ENCODE results near the gene ATP6AP2. TPM values are rescaled to one million over a fixed set of nuclear protein-coding genes. Genes with fewer than 3 reads are reported as not detected.
"Not testable (repeated sequence)": the region's sequence is repeated elsewhere in the genome, so short reads cannot be mapped to it uniquely, and the experiment has no call there.

The ATP6AP2 gene
- total and polyA plus RNA-seq, 8 donors = 118 to 145 (median 129) TPM

- TF ChIP-seq, protein P1, sequence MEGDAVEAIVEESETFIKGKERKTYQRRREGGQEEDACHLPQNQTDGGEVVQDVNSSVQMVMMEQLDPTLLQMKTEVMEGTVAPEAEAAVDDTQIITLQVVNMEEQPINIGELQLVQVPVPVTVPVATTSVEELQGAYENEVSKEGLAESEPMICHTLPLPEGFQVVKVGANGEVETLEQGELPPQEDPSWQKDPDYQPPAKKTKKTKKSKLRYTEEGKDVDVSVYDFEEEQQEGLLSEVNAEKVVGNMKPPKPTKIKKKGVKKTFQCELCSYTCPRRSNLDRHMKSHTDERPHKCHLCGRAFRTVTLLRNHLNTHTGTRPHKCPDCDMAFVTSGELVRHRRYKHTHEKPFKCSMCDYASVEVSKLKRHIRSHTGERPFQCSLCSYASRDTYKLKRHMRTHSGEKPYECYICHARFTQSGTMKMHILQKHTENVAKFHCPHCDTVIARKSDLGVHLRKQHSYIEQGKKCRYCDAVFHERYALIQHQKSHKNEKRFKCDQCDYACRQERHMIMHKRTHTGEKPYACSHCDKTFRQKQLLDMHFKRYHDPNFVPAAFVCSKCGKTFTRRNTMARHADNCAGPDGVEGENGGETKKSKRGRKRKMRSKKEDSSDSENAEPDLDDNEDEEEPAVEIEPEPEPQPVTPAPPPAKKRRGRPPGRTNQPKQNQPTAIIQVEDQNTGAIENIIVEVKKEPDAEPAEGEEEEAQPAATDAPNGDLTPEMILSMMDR (IDR thresholded peaks at IDR 0.05) = peak in 1 of 2 donors; percentile 37
- H3K27ac ChIP-seq = no peak overlapping the region
- intact Hi-C loops (cut with DNase I) = no loop called here
- no peaks in the 10 kb centered on the region for H3K36me3 ChIP-seq
- H3K4me3 ChIP-seq = no peak overlapping the region
- ATAC-seq (no peak), DNase-seq (no peak)
- no peaks in the 10 kb centered on the region for H3K9me3 ChIP-seq
- H3K4me1 ChIP-seq = peaks cover 0 to 4% of the 10 kb centered on the region in 2 donors
- H3K27me3 ChIP-seq = peaks cover 0 to 5% of the 10 kb centered on the region in 2 donors
Measured at GRCh38 chrX:40573763-40574162, 7.0 kb upstream of the ATP6AP2 start.

DNA sequence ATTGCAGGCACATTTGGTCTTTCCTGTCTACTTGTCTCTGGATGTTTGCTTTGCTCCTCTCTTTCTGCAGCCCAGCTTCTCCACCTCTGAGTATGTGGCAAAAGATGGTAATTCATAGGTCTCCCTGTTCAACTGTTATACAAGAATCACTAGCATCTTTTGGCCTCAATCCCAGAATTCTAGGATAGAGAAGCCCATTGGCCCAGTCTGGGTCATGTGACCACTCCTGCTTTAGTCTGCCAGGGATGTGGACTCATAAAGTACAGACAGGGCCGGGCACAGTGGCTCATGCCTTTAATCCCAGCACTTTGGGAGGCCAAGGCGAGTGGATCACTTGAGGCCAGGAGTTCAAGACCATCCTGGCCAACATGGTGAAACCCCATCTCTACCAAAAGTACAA, 5.4 kb upstream of the ATP6AP2 start:
- H3K36me3 ChIP-seq; H3K27me3 ChIP-seq; ATAC-seq; H3K9me3 ChIP-seq; H3K4me1 ChIP-seq; H3K4me3 ChIP-seq; H3K27ac ChIP-seq; intact Hi-C loops (cut with DNase I); DNase-seq: not testable (repeated sequence)

- H3K4me1 ChIP-seq = peaks cover 0 to 4% of the 10 kb centered on the region in 2 donors
- no peaks in the 10 kb centered on the region for H3K36me3 ChIP-seq
- H3K9me3 ChIP-seq = no peaks in the 10 kb centered on the region
- DNase-seq = no peak
- no peak overlapping the region for H3K4me3 ChIP-seq
- H3K27ac ChIP-seq = no peak overlapping the region
- intact Hi-C loops (cut with DNase I) = no loop called here
- no peak for ATAC-seq
- TF ChIP-seq, protein P1 (IDR thresholded peaks at IDR 0.05) = no peak
- peaks cover 0 to 5% of the 10 kb centered on the region in 2 donors for H3K27me3 ChIP-seq
Measured at GRCh38 chrX:40576291-40576690, 4.5 kb upstream of the ATP6AP2 start.

- no peak for ATAC-seq
- Histone ChIP-seq H3K36me3 (no peaks in the 10 kb centered on the region), H3K4me1 (peaks cover 0 to 20% of the 10 kb centered on the region in 2 donors), H3K27me3 (peaks cover 0 to 13% of the 10 kb centered on the region in 2 donors), H3K4me3 (no peak overlapping the region), H3K9me3 (no peaks in the 10 kb centered on the region), H3K27ac (peak overlapping the region in 1 of 2 donors; percentile 93)
- intact Hi-C loops (cut with DNase I) = no loop called here
- DNase-seq = no peak
- TF ChIP-seq, protein P1 (IDR thresholded peaks at IDR 0.05) = no peak
Measured at GRCh38 chrX:40578039-40578695, 2.6 kb upstream of the ATP6AP2 start.

DNA sequence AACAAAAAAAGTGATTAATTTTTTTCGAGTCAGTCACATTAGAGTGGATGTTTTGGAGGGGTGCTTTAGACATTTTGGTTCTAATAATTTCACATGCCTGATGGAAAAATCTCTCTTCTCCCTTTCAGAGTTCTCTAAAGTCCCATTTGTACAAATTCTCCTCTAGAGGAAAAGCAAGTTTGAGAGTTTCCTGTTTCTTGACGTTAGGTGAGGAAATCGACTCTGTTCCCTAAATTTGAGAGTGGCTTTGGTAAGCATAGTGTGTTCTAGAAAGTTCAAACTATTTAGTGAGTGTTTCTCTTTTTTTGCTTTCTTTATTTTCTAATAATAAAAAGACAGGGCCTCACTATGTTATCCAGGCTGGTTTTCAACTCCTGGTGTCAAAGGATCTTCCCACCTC, 1.6 kb upstream of the ATP6AP2 start:
- Histone ChIP-seq H3K9me3 (no peaks in the 10 kb centered on the region), H3K36me3 (no peaks in the 10 kb centered on the region), H3K4me1 (peaks cover 0 to 24% of the 10 kb centered on the region in 2 donors), H3K4me3 (no peak overlapping the region), H3K27ac (peak overlapping the region; percentile 24 to 93), H3K27me3 (peaks cover 0 to 13% of the 10 kb centered on the region in 2 donors)
- intact Hi-C loops (cut with DNase I) = no loop called here
- ATAC-seq (no peak), DNase-seq (no peak)
- TF ChIP-seq, protein P1 (IDR thresholded peaks at IDR 0.05) = no peak
